ENCODE measurements around the gene TMEM69. TPM values are rescaled to one million over a fixed set of nuclear protein-coding genes. Genes with fewer than 3 reads are reported as not detected.

The TMEM69 gene
- total and polyA plus RNA-seq, 2 of the 8 experiments (the other 6 are each of a cell fraction or from before 2014, with no cell fraction given) = 39.0 to 123 TPM

- Histone ChIP-seq H4K20me1 (replicated peaks in 1 of 2; ENCODE audit: control insufficient read depth in 1 of 2, insufficient read depth in 2 of 2, low read length in 2 of 2) (no peaks in the 10 kb centered on the region), H3K27me3 (replicated peaks in 1 of 4; ENCODE audit: control insufficient read depth in 3 of 4, extremely low read depth in 1 of 4, insufficient read depth in 3 of 4, low read length in 3 of 4) (no peaks in the 10 kb centered on the region), H3K56ac (replicated peaks; ENCODE audit: insufficient read length, low read depth, low read length) (no peak overlapping the region), H2BK5ac (ENCODE audit: low read depth, low read length) (no peak overlapping the region), H2BK120ac (replicated peaks; ENCODE audit: low read depth, low read length) (no peak overlapping the region), H2AFZ (ENCODE audit: low read length) (no peak overlapping the region), H3K27ac (ENCODE audit: low read depth, low read length) (no peak overlapping the region), H4K8ac (ENCODE audit: extremely low read depth, insufficient read depth, low read length) (no peak overlapping the region), H3K4me1 (replicated peaks in 1 of 4; ENCODE audit: control insufficient read depth in 3 of 4, insufficient read depth in 4 of 4, low read length in 3 of 4) (no peaks in the 10 kb centered on the region), H3K14ac (ENCODE audit: insufficient read length) (no peak overlapping the region), H3K9me3 (ENCODE audit: insufficient read depth in 2 of 2, low read depth in 1 of 2, low read length in 1 of 2) (no peaks in the 10 kb centered on the region), H3K79me2 (ENCODE audit: control insufficient read depth in 1 of 2, insufficient read depth in 2 of 2, low read length in 2 of 2) (no peaks in the 10 kb centered on the region), H3K4me3 (ENCODE audit: extremely low read depth in 1 of 4, insufficient read depth in 2 of 4, low read depth in 3 of 4, low read length in 4 of 4) (no peak overlapping the region), H3K18ac (ENCODE audit: extremely low read depth, low read length) (no peak overlapping the region), H3K4ac (replicated peaks; ENCODE audit: insufficient read length, low read depth, low read length) (no peak overlapping the region), H2BK12ac (ENCODE audit: low read depth, low read length) (no peak overlapping the region), H4K91ac (replicated peaks; ENCODE audit: insufficient read length, low read length) (no peak overlapping the region), H3K23ac (ENCODE audit: insufficient read length) (no peak overlapping the region), H3K4me2 (ENCODE audit: insufficient read depth in 1 of 2, low read depth in 2 of 2, low read length in 2 of 2) (no peak overlapping the region), H3K23me2 (ENCODE audit: low read depth, low read length) (no peaks in the 10 kb centered on the region), H3K79me1 (ENCODE audit: low read depth, low read length) (no peaks in the 10 kb centered on the region), H3K9ac (replicated peaks in 1 of 4; ENCODE audit: extremely low read depth in 1 of 4, low read depth in 3 of 4, low read length in 3 of 4) (no peak overlapping the region), H4K5ac (ENCODE audit: insufficient read length, low read depth, low read length) (no peak overlapping the region), H2BK15ac (ENCODE audit: low read length) (no peak overlapping the region), H2AK5ac (ENCODE audit: low read depth, low read length) (no peak overlapping the region), H2BK20ac (ENCODE audit: low read length) (no peak overlapping the region), H3K36me3 (ENCODE audit: control insufficient read depth in 2 of 4, insufficient read depth in 4 of 4, low read length in 3 of 4) (no peaks in the 10 kb centered on the region)
- TF ChIP-seq SP4 (IDR thresholded peaks at IDR 0.05; ENCODE audit: low read length) (no peak), CBX5 (IDR thresholded peaks at IDR 0.05; ENCODE audit: low read depth, low read length) (no peak), EZH2 (IDR thresholded peaks at IDR 0.05; ENCODE audit: low read depth, low read length, severe bottlenecking) (no peak), KDM4A (IDR thresholded peaks at IDR 0.05; ENCODE audit: low read depth, low read length, severe bottlenecking) (no peak)
- ChIA-PET POLR2A (ENCODE audit: partially characterized antibody) (interaction anchor here (0.9 kb wide), 1 partner anchor 30 kb away, joined by 3 read pairs; the partner anchor contains the start of gene GPBP1L1), CTCF (ENCODE audit: partially characterized antibody) (interaction anchor here (2.2 kb wide), 1 partner anchor 18 kb away, joined by 8 read pairs; no protein-coding TSS in a partner anchor)
- no peak for FAIRE-seq
- WGBS, 2 experiments (ENCODE audit: extremely low coverage in 1 of 2, insufficient coverage in 1 of 2, insufficient read length in 1 of 2, insufficient replicate concordance in 2 of 2, low coverage in 1 of 2, low lambda C conversion rate in 2 of 2, missing lambda C conversion rate in 1 of 2) = 94% methylated on average over 3 of the region's 3 CpGs; no CpG with 5 or more reads in 1 of the 2 experiments
- DNase-seq (ENCODE audit: low read depth in 1 of 2, low spot score in 2 of 2) = no peak
Observed at GRCh38 chr1:45716700-45717099, 28.7 kb downstream of the TMEM69 start.
